GM19438 (cell line): Measurements from ENCODE around the gene JAZF1.

ENCODE experiments used
- ATAC-seq: cut with Tn5 transposase; IDR thresholded peaks from one replicate; pipeline ENCODE4 v1.9.1; 2021; ENCODE audit warnings: low read depth; ENCODE audit not compliant: unreplicated experiment

Gene JAZF1

DNA sequence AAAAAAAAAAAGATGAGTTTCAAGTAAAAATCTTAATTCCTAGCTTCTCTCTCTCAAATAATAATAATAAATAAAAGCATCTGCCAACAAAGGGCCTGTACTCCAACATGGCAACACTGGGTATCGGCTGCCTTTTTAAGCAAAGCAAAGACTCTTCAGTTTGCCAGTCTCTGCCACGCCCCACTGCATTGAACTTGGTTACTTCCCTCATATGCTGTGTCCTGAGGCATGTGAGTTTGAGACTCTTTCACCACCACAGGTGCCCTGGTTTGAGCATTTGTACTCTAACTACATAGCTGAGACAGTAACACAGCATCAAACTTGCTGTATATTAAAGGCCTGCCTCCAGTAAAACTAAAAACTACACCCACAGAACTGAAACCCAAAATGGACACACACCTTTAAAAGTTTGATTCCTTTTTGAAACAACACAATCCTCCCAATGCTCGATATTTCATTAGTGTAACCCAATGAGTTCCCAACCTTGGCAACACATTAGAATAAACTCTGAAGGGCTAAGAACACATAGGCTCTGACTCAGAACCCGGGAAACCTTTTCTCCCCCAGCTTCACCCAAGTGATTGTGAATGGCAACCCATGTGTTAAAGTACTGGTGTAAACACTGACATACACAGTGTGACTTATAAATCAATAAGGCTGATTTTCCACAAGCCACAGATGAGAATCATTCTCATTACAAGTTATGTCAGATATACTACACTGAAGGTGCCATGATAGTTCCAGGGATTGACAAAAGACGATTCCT lies 12.0 kb downstream of the JAZF1 start:
- ATAC-seq, result no peak

DNA sequence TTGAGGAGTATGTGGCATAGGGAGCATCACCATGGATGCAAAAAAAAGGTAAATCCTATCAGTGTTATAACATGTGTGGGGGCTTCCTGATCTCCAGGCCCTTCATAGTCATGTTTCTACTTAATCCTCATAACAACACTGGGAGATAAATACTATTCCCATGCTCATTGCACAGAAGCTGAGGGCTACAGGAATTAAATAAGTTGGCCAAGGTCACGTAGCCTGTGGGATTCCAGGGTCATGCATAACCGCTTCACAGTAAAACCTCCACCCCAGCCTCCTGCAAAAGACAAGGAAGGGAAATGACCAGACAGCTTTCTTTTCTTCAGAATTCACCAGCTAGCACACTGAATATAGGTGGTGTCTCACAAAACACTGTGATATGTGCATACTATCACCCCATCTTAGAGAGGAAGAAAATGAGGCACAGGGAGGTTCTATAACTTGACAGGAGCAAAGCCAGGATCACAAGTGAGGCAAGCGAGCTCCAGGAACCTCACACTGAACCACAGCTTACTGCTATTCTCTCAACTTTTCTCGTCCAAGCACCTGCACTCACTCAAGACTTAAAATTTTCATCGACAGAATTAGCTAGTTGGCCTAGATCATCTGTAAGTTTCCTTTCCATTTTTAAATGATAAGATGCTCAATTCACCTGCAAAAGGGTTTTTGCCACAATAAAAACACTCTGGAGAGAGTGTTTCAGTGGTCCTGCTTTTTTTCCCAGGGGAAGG lies 13.4 kb downstream of the JAZF1 start:
- ATAC-seq, result no peak

DNA sequence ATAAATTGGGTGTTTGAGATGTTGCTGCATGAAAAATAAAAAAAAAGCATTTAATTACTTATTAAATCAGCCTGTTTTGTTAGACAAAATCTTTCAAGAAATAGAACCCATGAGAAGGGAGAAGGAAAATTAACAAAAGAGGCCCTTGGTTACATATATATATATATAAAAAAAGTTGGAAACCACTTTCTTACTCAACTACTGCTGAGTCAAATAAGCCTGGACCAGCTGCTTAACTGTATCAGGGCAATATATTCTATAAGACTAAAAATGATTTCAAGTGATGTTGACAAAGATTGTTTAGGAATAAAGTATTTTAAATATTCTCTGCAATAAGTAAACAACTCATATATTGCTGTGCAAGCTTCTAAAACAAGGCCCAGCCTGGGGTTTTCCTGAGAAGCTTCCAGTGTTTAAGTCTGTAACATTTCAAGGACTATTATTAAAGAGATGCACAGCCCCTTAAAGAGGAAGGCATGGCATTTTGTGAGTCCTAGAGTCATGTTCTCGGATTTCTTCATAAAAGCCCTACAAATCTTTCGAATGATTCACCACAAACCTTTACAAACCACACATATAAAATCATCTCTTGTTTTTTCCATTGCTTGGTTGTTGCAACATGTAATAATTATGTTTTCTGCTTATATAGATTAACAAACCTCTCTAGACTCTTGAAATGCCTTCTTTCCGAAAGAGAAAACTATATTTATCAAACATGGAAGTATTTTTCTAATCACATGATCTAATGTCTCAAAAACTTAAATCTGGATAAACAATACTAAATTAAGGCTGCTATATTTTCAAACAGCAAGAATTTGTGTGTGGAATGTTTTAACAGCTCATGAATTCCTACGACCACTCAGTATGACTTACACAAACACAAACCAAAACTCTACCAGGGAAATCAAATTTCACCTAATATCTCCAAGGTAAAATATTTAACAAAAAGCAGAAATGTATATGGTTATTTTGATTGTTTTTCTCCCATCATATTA lies 14.3 kb downstream of the JAZF1 start:
- no peak for ATAC-seq

DNA sequence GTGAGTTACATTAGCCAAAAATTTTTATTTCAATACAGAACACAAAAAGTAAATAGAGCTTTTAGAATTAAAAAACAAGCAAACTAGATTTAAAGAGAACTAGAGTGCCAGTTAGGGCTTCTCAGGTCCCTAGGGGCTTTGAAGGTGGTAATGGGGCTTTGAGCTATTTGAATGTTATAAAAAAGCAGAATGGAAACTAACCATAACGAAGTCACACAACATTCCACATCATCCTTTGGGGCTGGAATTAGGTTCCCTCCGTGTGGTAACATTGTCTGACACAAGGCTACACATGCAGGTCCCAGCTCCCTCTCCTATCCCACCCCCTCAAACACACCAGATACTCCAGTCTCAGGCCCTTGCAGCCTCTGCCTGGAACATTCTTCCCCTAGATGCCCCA lies 15.3 kb downstream of the JAZF1 start:
- no peak for ATAC-seq

DNA sequence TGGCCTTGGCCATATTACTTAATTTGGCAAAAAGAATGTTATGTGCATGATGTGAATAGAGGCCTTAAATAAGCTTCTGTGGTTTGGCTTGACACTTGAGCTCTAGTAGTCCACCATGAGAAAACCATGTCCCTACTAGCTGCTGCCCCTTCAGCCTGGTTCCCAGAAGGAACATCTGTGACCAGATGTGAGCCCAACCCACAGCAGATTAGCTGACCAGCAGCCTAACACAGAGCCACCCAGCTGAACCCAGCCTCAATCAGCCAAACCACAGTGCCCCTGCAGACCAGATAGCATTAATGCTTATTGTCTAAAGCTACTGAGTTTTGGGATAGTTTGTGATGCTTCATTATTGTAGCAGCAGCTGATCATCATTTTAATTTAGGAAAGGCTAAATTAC lies 16.6 kb downstream of the JAZF1 start:
- no peak for ATAC-seq

DNA sequence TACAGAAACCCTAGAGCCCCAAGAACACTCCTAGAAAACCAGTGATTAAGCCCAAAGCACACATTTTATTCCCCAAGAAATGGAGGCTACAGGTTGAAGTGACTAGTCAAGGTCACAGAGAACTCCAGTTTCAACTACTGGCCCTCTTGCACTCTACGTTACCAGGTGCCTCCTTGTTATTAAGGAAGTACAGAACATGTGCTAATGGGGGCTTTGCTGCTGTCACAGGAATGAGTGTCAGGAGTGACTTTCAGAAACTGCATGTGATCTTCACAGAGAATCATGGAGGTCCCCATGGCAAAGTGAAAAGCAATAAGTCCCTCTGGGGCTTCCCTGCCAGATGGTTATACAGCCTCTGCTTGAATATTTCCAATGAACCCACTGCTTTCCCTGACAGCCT lies 19.3 kb downstream of the JAZF1 start:
- ATAC-seq, result no peak

DNA sequence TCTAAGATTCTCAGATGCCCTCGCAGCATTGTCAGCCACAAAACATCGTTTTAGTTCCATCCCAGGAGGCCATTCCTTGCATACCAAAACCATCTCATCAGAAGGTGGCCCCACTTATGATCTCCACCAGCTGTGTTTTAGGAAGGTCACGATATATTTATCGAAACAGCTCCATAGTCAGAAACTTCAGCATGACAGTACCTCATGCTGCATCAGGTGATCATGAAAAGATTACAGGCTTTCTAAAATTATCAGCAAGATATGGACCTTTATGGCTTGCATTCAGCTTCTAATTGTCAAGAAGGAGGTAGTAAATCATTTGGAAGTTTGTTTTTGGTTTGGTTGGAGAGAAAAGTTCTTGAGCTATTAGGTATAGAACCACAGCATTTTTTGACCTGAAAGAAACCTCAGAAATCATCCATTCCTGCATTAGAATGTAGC lies 20.0 kb downstream of the JAZF1 start:
- ATAC-seq, result no peak

DNA sequence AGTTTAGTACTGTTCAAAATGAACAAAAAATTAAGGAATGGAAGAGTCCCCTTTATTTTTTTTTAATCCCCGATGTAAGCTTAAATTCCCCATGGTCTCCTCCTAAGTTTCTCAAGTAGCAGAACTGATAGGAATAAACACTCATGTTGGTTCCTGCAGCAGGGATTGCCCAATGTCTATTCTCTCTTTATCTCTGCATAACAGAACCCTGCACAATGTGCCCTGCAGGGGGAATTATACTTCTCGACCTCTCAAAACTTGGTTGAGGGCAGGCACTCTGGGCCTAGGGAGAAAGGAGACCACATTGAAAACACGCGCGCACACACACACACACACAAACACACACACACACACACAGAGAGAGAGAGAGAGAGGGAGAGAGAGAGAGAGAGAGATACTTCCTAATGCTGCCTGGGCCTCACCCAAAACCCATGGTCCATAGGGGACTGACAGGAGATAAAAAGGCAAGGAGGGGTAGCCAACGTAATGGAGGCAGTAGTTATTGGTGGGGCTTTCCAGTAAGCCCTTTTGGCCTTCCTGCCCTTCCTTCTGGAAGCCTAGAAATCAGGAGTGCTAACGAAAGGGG lies 22.7 kb downstream of the JAZF1 start:
- ATAC-seq, result no peak

DNA sequence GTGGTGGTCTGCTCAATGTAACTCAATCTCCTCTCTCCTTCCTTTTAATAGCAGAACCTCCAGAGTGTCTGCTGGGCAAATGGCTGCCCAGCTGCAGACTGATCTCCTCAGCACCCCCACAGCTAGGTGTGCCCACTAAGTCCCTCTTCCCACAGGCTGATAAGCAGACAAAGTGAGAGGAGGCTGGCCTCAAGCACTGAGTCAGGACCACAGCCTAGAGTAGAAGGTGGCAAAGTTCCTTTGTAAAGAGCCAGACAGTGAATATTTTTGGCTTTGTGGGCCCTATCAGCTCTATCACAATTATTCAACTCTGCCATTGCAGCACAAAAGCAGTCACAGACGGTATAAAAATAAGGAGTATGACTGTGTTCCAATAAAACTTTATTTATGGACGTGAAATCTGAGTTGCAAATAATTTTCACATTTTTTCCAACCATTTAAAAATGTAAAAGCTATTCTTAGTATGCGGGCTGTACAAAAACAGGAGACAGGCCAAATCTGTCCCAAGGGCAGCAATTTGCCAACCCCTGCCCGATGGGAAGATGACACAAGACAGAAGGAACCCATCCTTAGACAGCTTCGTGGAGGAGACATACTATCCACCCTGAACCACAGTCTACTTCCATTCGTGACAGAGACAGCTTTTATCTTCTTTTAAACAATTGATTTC lies 23.4 kb downstream of the JAZF1 start:
- ATAC-seq, result no peak

DNA sequence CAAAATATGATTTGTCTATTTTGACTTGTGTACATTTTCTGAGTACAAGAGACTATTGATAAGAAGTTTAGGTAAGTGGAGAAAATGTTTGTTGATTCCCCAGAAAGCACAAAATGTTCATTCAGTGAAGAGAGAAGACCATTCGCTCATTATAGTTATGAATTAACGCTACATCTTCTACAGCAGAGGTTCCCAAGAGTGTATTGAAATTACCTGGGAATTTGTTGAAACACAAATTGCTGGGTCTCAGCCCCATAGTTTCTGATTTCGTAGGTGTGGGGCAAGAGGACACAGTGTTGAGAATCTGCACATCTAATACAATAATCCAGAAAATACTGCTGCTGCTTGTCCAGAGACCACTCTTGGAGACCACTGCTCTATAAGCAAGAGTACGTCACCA lies 24.2 kb downstream of the JAZF1 start:
- ATAC-seq, result no peak

DNA sequence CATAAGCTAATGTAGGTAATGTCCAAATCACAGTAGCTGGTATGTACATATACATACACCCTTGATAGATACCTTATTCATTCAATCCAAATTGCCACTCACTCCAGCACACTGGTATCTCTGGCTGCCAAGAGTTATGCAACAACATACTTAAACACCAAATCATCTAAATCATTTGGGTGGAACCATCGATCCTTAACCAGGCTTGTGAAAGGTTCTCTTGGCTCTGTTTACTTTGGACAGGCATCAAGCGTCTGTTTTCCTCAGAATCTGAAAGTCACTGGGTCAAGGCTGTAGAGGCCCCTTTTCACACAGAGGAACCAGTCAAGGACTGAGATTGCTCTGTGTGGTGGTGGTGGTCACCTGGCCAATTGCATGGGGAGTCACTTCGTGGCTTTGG lies 24.6 kb downstream of the JAZF1 start:
- ATAC-seq, result no peak

DNA sequence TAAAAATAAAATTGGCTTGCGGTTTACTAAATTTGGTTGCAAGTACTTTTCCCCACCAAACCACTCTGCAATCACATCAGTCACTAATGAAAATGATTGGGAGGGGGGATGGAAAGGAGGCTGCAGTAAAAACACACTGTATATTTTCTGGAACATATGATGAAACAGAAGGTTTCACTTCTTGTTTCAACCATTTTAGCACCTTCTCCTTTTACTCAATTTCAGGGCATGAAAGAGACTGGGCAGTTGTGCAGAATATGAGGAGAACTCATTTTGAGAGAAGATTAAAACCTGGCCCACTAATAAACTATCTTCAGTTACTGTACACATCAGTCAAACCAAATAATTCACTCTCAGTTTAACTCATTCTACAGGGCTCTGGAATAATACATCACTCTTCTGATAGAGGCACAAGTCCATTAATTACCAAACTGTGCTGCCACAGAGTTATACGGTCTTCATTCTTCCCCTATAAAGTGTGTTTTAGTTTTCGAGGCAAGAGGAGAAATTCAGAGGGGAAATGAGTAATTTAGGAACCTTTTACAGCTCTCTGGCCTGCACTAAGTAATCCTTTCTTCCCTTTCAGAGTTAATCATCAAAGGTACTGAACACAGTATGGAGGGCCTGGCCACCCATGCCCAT lies 25.5 kb downstream of the JAZF1 start:
- ATAC-seq, result peak; percentile 71

DNA sequence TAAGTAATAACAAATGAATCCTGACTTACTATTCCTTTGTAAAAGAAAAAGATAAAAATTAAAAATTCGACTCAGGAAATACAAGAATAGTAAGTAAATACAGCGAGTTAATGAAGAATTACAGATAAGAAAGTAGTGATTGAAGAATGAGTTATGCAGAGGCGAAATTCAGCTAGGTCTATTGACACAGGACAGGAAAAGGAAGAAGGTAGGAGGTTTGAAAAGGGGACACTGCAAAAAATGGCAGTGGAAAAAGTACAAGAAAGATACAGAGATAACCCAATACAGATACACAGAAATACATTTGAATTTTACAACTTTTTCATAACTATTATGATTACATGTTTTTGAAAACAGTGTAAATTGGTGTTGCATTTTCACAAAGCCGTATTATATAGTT lies 28.0 kb downstream of the JAZF1 start:
- ATAC-seq, result no peak

DNA sequence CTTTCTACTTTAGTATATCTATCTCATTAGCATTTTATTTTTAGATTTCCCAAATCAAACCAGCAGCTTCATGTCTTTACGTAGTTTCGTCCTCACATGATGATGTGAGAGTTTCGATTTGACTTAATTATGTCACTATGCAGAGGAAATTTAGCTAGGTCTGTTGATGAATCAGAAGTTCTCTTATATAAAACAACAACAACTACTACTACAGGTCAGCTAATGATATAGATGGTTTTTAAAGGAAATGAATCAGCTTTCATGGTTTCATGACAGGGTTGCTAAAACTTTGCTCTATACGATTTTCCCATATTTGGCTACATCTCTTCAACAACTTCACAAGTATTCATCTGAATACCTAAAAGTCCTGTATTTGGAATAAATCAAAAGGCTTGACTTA lies 28.6 kb downstream of the JAZF1 start:
- no peak for ATAC-seq

DNA sequence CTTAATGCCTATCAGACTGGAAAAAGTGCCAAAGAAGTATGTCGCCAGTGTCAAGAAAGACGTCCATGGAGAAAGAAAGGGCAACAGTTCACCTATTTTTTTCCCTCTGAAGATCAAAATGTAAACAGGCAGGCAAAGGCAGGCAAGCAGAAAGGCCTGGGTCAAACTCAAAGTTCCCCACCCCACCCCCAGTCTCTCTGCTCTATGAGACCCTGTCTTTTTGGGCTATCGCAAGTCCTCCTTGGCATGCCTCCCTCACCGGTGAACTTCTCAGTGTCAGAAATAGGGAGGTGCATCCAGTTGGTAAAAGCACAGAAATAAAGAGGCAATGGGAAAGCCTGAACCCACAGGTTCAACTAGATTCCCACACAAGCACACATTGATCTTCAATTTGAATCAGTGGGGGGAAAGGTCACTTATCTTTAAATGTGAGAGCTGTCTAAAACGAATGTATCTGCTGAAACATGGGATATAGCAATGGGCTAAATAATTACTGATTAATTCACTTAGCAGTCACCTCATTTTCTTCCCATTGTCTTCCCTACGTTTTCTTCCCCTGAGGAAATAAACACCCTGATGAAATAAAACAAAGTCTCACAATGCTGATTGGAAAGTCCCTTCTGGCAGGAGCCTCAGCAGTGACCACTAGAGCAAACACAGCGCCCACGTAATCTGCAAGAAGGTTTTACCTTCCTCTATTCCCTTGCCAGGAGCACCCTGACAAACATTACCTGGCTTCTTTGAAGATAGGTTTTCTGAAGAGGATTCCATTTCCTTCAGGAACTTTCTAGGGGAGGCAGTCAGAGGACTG lies 31.1 kb downstream of the JAZF1 start:
- ATAC-seq, result no peak

DNA sequence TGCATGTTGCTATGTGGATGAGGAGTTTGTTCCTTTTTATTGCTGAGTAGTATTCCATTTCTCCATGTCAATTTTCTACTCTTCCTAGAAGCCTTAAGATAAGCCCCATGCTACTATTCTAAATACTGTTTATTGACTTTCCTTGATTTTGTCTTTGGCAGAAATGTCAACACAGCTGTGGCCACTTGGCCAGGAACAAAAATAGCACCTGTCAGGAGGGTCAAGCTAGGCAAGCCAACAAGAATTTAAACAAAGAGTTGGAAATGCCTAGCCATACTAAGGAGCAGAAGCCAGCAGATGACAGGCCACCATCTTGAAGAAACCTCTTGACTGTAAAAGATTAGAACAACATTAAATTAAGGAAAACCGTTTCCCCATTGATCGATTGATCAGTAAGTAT lies 34.7 kb downstream of the JAZF1 start:
- ATAC-seq, result no peak

DNA sequence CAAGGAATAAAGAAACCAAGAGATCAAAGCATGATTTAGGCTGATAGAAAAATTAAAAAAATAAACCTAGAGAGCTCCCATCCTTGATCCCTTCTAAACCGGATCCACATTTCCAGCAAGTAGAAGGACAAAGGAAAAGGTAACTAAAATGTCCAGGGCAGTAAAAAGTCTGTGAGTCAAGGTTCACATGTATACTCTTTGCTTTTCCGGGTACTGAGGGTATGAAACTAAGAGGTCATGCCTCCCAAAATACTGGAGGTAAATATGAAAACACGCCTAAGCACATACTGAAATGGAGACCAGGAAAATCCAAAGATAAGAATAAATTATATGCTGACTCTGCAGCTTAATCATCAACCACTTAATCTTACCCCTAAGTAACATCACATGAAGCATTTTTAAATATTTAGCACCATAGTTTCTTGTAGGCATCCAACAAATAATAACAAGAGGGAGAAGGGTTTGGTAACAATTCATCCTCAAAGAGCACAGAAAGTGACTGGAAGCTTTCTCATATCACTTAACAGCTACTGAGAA lies 35.4 kb downstream of the JAZF1 start:
- no peak for ATAC-seq

DNA sequence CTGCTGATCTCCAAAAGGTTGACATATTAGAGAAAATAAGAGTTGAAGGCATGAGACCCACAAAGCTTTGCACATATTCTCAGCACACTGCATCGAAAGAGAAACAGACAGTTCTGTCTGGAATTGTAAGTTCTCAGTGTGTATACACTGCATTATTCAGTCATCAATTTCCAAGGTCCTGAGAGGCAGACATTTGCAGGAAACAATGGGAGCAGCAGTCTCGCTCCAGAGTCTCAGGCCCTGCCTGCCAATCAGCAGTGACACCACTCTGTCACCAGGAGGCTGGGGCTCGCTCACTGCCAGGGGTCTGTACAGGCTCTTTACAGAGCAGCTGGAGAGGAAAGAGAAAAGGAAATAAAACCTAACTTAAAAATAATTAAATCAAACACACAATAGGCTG lies 36.3 kb downstream of the JAZF1 start:
- ATAC-seq, result no peak

DNA sequence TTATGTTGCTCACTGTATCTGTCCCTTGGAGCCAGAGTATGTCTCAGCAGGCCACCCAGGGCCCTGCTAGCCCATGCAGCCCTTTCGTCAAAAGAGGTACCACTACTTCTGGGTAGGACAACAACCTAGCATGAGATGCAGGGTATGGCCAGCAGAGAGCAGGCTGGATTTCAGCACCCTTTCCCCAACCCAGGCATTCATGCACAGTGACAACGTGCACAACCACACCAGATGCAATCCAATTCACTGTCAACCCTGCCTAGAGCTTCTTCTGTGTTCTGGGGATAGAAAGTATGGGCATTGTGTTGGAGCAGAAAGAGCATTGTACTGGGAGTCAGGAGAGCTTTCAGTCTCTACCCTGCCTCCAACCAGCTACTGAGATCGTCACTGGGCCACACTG lies 37.9 kb downstream of the JAZF1 start:
- ATAC-seq, result no peak
